ENCODE measurements around the gene ETV3L. TPM values are rescaled to one million over a fixed set of nuclear protein-coding genes. Genes with fewer than 3 reads are reported as not detected.

Gene ETV3L
- total RNA-seq, 1 donor from 2014 or later = not detected

- no peak for DNase-seq (ENCODE audit: low read depth)
- TF ChIP-seq, protein P1, sequence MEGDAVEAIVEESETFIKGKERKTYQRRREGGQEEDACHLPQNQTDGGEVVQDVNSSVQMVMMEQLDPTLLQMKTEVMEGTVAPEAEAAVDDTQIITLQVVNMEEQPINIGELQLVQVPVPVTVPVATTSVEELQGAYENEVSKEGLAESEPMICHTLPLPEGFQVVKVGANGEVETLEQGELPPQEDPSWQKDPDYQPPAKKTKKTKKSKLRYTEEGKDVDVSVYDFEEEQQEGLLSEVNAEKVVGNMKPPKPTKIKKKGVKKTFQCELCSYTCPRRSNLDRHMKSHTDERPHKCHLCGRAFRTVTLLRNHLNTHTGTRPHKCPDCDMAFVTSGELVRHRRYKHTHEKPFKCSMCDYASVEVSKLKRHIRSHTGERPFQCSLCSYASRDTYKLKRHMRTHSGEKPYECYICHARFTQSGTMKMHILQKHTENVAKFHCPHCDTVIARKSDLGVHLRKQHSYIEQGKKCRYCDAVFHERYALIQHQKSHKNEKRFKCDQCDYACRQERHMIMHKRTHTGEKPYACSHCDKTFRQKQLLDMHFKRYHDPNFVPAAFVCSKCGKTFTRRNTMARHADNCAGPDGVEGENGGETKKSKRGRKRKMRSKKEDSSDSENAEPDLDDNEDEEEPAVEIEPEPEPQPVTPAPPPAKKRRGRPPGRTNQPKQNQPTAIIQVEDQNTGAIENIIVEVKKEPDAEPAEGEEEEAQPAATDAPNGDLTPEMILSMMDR (conservative IDR thresholded peaks at IDR 0.05; ENCODE audit: low read depth, low read length) = no peak
- H3K4me3 ChIP-seq (ENCODE audit: low read depth, low read length) = no peak overlapping the region
These were observed 43.3 kb upstream of the ETV3L start for GRCh38 chr1:157142765-157143423.

GRCh38 chr1:157142201-157142600, 42.6 kb upstream of the ETV3L start:
- no peak overlapping the region for H3K4me3 ChIP-seq (ENCODE audit: low read depth, low read length)
- TF ChIP-seq, protein P1 (conservative IDR thresholded peaks at IDR 0.05; ENCODE audit: low read depth, low read length) = no peak
- no peak for DNase-seq (ENCODE audit: low read depth)

GRCh38 chr1:157141212-157141855, 41.7 kb upstream of the ETV3L start:
- TF ChIP-seq, protein P1 (conservative IDR thresholded peaks at IDR 0.05; ENCODE audit: low read depth, low read length) = no peak
- DNase-seq (ENCODE audit: low read depth) = no peak
- no peak overlapping the region for H3K4me3 ChIP-seq (ENCODE audit: low read depth, low read length)

GRCh38 chr1:157140063-157140588, 40.5 kb upstream of the ETV3L start:
- no peak overlapping the region for H3K4me3 ChIP-seq (ENCODE audit: low read depth, low read length)
- TF ChIP-seq, protein P1 (conservative IDR thresholded peaks at IDR 0.05; ENCODE audit: low read depth, low read length) = no peak
- DNase-seq (ENCODE audit: low read depth) = no peak

DNA sequence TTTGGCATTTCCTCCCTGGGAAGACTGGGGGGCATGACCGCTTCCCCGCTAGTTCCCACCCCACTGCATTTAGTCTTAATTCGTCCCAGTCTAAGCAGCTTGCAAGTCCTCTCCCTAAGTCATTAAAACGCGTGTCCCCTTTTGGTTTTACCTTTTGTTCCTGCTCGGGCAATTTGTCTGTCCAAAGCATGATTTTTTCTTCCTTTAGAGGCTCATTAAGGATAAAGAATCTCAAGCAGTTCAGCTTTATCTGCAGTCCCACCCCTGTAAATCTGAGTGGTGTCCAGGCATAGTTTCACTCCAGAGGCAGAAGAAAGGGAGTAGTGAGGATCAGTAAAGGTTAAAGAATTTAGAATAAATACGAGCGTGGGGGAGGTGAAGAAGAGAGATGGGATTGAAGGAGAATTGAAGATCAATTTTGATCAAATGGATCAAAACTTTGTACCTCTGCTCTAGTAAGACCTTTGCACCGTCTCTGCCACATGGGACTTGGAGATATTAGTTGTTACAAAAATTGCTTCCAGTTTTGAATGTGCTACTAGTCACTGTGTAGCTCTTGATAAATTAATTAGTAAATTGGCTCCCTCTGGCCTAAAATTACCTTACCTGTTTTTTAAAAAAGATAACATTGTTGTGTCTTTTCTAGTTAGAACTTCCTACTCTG, 39.6 kb upstream of the ETV3L start:
- TF ChIP-seq, protein P1 (conservative IDR thresholded peaks at IDR 0.05; ENCODE audit: low read depth, low read length) = no peak

DNA sequence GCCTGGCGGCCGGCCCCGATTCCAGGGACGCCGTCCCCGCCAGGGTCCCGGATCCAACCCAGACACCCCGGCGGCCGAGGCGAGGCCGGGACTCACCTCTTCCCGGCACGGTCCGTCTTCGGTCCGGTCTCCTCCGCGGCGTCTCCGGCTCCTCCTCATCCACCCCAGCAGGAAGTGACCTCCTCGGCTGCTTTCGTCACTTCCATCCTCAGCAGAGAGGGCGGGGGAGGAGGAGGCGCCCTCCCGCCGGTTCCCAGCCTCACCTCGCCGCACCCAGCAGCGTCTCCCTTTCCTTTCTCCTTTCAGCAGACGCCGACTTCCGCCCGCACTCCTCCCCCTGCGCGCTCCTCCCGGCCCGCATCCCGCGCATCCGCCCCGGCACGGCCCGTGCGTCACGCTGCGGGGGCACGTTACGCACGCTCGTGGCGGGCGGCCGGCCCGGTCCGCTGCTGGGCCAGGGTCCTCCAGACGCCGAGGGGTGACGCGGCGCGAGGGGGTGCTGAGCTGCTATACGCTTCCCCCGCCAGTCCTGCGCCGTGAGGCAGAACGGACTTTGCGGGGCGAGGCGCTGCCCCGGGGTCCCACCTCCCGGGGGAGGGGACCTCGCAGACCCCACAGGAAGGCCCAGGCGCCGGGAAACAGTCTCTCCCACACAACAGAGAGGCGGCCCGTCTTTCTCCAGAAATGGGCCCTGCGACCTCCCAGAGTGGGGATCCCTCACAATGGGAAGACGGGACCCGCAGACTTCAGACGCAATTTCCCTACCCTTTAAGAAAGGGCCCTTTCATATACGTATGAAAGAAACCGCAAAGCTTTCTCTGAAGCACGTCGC, 38.8 kb upstream of the ETV3L start, which contains the start of gene ETV3:
TSS of gene ETV3 (minus strand) at position 176 of the 832 bp plus-strand sequence. CDS start 2,043 bp downstream, outside the sequence.
- TF ChIP-seq, protein P1 (conservative IDR thresholded peaks at IDR 0.05; ENCODE audit: low read depth, low read length) = no peak
- peak within 1 kb of the TSS; percentile 98 for H3K4me3 ChIP-seq (ENCODE audit: low read depth, low read length)
- DNase-seq (ENCODE audit: low read depth) = peak; percentile 20

More for the DNA sequence above, 39.6 kb upstream of the ETV3L start:
- DNase-seq (ENCODE audit: low read depth) = no peak
- peak overlapping the region; percentile 98 for H3K4me3 ChIP-seq (ENCODE audit: low read depth, low read length)
